Measurements from ENCODE around the gene HHAT.

The HHAT gene

GRCh38 chr1:210685295-210685650 is 356.6 kb downstream of the HHAT start:
- no peak for DNase-seq (ENCODE audit: low read depth)

DNA sequence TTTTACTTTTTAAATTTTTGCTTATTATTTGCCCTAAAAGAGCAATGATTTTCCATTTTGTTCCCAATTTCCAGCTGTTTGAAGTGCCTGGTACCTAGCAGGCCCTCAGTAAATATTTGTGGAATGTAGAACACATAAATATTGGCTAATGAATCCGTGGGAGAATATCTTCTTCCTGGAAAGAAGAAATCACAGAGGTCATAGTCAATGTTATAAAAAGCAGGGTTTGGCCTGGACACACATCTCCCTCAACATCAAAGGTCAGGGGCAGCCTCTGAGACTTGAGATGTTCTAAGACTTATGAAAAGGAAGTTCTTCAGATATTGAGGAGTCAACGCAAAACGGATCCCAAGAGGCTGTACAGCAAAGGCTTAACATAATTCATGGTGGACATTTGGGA is 358.1 kb downstream of the HHAT start:
- peak; percentile 47 for DNase-seq (ENCODE audit: low read depth)

DNA sequence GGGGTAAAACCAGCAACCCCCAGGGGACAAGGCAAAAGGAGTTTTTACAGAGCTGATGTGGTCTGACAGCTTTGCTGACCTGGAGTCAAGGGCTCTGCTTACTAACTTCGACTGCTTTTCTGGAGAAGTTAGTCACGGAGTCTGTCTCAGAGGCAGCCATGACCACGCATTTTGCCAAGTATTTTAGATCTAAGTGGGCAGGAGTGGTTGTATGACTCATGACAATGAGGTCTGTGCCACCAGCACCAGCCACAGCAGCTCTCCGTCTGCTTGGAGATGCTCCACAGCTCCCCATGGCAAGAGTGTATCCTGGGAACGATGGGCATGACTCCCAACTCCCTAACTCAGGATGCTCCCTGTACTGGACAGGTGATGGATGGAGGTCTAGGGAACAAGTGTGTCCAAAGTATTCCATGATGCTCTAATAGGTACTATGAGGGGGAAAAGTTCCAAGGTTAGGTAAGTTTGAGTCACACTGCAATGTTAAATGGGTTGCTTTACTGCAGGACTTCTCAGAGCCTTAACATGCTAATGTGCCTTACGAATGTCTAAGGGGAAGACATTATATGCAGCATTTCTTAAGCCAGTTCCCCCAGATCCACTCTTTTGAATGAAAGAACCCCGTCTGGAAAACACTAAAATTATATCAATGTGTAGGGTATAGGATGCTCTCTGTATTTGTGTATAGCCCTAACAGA is 359.0 kb downstream of the HHAT start:
- peak; percentile 28 for DNase-seq (ENCODE audit: low read depth)

- peak; percentile 59 for DNase-seq (ENCODE audit: low read depth)
These were observed 360.0 kb downstream of the HHAT start for GRCh38 chr1:210688512-210689234.

DNA sequence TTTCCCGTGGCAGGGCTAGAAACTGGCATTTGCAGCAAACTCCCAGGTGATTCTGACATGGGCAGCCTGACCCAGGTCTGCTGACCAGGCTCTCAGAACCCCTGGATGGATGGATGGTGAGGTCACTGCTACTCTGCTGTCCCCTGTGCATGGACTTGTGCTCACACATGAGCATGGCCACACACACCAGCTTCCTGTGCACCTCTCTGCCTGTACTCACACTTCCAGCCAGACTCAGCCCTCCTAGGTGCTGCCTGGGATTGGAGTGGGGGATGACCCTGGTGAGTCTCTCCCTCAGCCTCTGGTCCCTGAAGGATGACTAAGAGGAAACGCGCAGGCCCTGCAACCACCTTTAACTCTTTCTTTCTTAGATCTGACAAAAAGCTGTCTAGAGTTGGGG is 361.1 kb downstream of the HHAT start:
- peak; percentile 8 for DNase-seq (ENCODE audit: low read depth)

- DNase-seq (ENCODE audit: low read depth): peak; percentile 6
These were observed 361.5 kb downstream of the HHAT start for GRCh38 chr1:210690236-210690635.

- no peak for DNase-seq (ENCODE audit: low read depth)
These were observed 362.4 kb downstream of the HHAT start for GRCh38 chr1:210691039-210691610.

GRCh38 chr1:210692796-210693195 is 364.1 kb downstream of the HHAT start:
- DNase-seq (ENCODE audit: low read depth): no peak

- no peak for DNase-seq (ENCODE audit: low read depth)
These were observed 366.3 kb downstream of the HHAT start for GRCh38 chr1:210695026-210695425.

- DNase-seq (ENCODE audit: low read depth): peak; percentile 81
These were observed 368.0 kb downstream of the HHAT start for GRCh38 chr1:210696709-210697108.

DNA sequence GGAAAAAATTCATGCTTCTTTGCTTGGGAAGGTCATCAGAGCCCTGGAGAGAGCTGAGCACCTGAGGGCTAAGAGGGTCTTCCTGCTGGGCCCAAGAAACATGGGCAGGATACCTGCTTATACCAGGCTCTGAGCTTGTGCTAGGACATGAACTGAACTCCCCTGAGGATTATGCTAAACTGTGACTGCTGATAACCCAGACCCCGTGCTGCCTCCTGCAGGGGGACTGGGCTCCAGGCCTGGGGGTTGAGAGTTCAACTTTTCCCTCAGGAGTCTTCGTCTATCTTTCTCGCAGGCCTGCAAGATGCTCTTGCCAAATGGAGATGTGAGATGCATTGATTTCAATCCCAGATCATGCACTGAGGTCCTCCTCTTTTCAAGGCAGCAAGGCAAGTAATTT is 368.5 kb downstream of the HHAT start:
- DNase-seq (ENCODE audit: low read depth): no peak

- no peak for DNase-seq (ENCODE audit: low read depth)
These were observed 370.0 kb downstream of the HHAT start for GRCh38 chr1:210698661-210699060.

- no peak for DNase-seq (ENCODE audit: low read depth)
These were observed 371.4 kb downstream of the HHAT start for GRCh38 chr1:210700083-210700482.

- no peak for DNase-seq (ENCODE audit: low read depth)
These were observed 371.8 kb downstream of the HHAT start for GRCh38 chr1:210700511-210700910.

DNA sequence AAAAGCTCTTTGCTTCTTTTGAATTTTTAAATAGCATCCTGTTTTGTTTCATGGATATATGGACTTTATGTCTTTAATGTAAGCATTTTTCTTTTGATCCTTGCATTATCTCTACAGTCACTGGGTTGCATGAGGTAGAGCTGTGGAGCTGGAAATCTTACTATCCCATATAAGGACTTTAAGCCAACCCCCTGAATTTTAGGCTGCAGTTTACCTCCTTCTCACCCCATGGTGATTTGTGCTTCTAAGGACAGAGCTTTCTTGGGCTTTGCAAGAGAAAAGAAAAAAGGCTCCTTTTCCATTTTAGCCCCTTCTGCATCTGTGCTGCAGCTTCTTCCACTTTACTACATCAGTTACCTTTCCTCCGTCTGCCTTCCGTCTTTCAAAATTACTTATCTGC is 373.8 kb downstream of the HHAT start:
- DNase-seq (ENCODE audit: low read depth): no peak

GRCh38 chr1:210703593-210703992 is 374.9 kb downstream of the HHAT start:
- no peak for DNase-seq (ENCODE audit: low read depth)

DNA sequence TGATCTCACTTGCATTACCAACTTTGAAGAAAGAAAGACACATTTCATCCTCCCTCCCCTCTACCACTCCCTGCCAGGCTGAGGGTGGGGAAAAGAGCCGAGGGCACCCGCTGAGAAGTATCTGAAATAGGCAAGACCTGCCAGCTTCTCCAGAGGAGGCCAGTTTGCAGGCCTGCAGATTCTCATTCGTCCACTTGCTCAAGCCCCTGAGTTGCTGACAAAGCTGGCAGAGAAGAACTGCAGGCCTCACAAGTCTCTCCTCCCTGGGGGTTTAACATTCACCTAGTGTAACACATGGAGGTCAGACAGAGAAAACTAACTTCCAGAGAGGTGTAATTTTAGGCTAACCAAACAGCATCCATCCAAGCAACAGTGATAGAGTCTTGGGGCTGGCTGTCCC is 376.4 kb downstream of the HHAT start:
- DNase-seq (ENCODE audit: low read depth): no peak

DNA sequence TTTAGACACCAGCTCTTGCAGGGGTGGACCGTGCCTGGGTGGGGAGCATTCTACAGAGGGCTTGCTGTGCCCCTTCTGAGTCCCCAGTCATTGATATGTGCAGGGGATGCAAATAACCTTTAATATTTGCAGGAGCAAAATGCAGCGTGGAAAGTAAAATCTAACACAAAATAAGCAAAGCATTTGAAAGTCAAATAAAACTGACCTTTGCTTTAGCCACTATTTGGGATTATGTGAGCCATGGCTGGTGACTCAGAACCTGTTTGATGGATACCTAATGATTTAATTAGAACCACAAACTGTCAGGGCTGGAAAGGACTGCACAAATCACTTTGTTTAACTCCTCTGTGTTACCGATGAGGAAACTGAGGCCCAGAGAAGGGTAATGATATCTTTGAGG is 377.5 kb downstream of the HHAT start:
- no peak for DNase-seq (ENCODE audit: low read depth)

DNA sequence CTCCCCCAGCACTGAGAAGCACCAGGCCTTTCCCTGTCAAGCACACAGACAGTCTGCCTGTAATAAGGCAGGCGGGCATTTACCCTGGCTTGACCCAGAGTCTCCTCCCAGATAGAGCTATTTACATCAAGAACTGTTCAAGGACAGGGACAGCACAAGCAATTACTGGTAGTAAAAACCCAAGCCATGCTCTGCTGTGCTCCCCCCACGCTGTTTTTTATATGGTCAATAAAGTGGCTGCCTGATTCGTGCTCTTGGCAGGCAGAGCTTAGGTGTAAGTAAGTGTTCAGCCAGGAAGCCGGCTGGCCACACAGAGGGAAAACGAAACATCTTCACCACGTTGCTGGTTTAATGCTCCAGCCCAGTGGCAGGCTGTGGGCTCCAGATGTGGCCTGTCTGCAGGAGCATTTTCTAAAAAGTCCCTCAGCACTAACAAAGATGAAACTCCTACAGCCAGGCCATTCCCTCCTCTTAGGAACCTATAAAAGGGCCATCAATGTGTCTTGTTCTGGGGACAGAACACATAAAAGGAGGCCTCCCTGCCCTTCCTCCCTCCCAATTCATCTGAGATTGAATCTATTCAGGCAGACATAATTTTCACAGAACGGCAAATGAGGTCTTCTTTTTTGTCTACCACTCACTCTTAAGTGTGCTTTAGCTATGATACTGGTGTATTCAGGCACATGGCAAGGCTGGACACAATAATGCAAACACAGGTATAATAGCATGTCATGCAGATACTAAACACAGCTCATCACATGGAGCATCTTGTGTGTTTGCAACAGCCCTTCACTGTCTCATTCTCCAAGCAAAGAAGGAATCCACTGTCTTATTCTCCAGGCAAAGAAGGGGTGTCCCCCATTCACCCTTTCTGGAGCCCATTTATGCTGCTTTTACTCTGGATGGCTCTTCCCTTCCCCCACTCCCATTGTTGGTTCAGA is 378.9 kb downstream of the HHAT start:
- DNase-seq (ENCODE audit: low read depth): no peak

GRCh38 chr1:210709701-210710100 is 381.0 kb downstream of the HHAT start:
- peak; percentile 90 for DNase-seq (ENCODE audit: low read depth)

- no peak for DNase-seq (ENCODE audit: low read depth)
These were observed 383.3 kb downstream of the HHAT start for GRCh38 chr1:210711825-210712612.

DNA sequence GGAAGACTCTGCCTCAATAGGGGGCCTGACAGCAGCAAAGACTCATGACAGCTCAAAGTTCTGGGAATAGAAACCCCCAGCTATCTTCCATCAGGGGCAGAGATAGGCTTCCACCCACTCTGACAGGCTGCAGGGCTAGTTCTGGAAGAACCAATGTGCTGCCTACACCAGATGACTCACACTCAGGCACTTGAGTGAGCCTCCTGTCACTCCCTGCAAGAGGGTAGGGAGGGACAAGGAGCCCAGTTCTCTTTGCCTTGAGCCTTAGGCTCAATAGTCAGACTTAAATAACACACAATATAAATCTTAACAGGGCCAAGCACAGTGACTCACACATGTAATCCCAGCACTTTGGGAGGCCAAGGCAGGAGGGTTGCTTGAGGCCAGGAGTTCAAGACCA is 386.4 kb downstream of the HHAT start:
- peak; percentile 3 for DNase-seq (ENCODE audit: low read depth)
